ENCODE measurements around the gene BDKRB2.
A peak's percentile ranks its signal among the peaks of the same experiment; 100 is the strongest.

BDKRB2 gene

DNA sequence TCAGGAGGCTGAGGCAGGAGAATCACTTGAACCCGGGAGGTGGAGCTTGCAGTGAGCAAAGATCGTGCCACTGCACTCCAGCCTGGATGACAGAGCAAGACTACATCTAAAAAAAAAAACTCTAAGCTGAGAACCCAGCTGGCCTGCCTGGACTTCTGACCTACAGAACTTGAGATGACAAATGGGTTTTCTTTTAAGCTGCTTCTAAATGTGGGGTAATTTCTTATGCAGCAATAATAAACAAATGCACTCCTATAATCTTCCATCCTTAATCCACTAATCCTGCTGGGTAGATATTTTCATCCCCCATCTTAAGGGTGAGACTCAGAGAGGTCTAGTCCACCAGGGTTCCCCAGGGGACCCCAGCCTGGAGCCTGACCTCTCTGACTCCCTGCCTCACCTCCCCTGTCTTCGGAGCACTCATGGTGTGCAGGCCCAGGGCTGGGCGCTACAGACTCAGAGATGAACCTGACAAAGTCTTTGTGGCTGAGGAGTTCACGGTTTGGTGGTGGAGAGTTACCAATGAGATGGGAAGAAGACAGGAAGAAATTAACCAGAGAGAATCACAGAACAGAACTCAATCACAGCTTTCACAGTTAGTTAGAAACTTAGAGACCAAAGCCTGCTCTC is 39.7 kb upstream of the BDKRB2 start:
- Histone ChIP-seq H3K36me3 (ENCODE audit: control insufficient read depth in 5 of 5, insufficient read depth in 5 of 5, low read length in 5 of 5) (no peaks in the 10 kb centered on the region), H3K9ac (ENCODE audit: low read length in 5 of 5) (no peak overlapping the region), H3K27me3 (ENCODE audit: control insufficient read depth in 5 of 5, insufficient read depth in 4 of 5, low read length in 5 of 5) (peaks cover 0 to 3% (median 0%) of the 10 kb centered on the region in 5 donors), H3K27ac (ENCODE audit: low read depth, low read length) (no peak overlapping the region), H3K4me3 (ENCODE audit: low read depth in 1 of 5, low read length in 5 of 5) (no peak overlapping the region), H3K4me1 (ENCODE audit: control insufficient read depth in 5 of 5, insufficient read depth in 5 of 5, low read length in 5 of 5) (peaks cover 0 to 22% (median 3%) of the 10 kb centered on the region in 5 donors), H3K9me3 (ENCODE audit: control insufficient read depth in 5 of 5, low read length in 5 of 5) (no peaks in the 10 kb centered on the region)

- H3K27me3 ChIP-seq (ENCODE audit: control insufficient read depth in 5 of 5, insufficient read depth in 4 of 5, low read length in 5 of 5) = peaks cover 0 to 3% (median 0%) of the 10 kb centered on the region in 5 donors
- H3K9ac ChIP-seq (ENCODE audit: low read length in 5 of 5) = no peak overlapping the region
- H3K9me3 ChIP-seq (ENCODE audit: control insufficient read depth in 5 of 5, low read length in 5 of 5) = no peaks in the 10 kb centered on the region
- H3K4me1 ChIP-seq (ENCODE audit: control insufficient read depth in 5 of 5, insufficient read depth in 5 of 5, low read length in 5 of 5) = peaks cover 0 to 22% (median 3%) of the 10 kb centered on the region in 5 donors
- no peak overlapping the region for H3K27ac ChIP-seq (ENCODE audit: low read depth, low read length)
- no peak overlapping the region for H3K4me3 ChIP-seq (ENCODE audit: low read depth in 1 of 5, low read length in 5 of 5)
- no peaks in the 10 kb centered on the region for H3K36me3 ChIP-seq (ENCODE audit: control insufficient read depth in 5 of 5, insufficient read depth in 5 of 5, low read length in 5 of 5)
Observed at GRCh38 chr14:96165493-96166436, 38.9 kb upstream of the BDKRB2 start.

- Histone ChIP-seq H3K4me1 (ENCODE audit: control insufficient read depth in 5 of 5, insufficient read depth in 5 of 5, low read length in 5 of 5) (peaks cover 0 to 22% (median 3%) of the 10 kb centered on the region in 5 donors), H3K36me3 (ENCODE audit: control insufficient read depth in 5 of 5, insufficient read depth in 5 of 5, low read length in 5 of 5) (no peaks in the 10 kb centered on the region), H3K27ac (ENCODE audit: low read depth, low read length) (no peak overlapping the region)
Observed at GRCh38 chr14:96166461-96167223, 38.0 kb upstream of the BDKRB2 start.

DNA sequence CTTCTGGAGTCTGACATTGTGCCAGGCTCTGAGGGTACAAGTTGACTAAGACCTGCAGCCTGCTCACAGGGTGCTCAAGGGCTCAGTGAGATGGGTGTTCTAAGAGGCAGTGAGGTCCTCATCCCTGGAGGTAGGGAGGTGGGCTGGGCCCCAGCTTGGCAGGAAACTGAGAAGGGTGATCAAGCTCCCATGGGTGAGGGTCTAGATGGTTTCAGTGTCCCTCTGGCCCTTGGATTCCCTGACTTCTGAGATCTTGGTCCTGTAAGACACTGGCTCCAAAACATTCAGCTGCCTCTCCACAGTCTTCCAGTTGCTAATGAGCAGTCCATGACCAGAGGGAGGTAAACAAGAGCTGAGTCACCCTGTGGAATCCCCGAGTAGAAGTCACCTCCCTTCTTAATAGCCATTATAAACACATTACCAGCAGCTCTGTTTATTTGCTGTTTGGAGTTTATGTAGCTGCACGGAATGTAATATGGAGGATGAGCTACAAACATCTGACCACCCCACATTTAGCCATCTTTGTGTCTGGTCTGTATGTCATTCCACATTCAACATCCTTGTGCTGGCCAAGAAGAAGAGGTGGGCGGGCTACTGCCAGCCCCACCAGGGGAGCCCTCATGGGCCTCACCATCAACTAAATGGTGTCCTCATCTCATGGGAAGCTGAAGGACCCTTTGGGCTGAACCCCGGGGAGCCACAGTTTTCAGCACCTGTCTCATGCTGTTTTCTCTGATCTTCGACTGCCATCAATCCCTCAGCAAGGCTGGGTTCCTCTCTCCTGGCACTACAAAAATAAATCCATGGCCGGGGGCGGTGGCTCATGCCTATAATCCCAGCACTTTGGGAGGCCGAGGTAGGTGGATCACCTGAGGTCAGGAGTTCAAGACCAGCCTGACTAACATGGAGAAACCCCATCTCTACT is 37.2 kb upstream of the BDKRB2 start:
- Histone ChIP-seq H3K27ac (ENCODE audit: low read depth, low read length) (no peak overlapping the region), H3K9ac (ENCODE audit: low read length in 5 of 5) (no peak overlapping the region), H3K4me1 (ENCODE audit: control insufficient read depth in 5 of 5, insufficient read depth in 5 of 5, low read length in 5 of 5) (peaks cover 0 to 22% (median 3%) of the 10 kb centered on the region in 5 donors), H3K4me3 (ENCODE audit: low read depth in 1 of 5, low read length in 5 of 5) (no peak overlapping the region), H3K27me3 (ENCODE audit: control insufficient read depth in 5 of 5, insufficient read depth in 4 of 5, low read length in 5 of 5) (peaks cover 0 to 8% (median 3%) of the 10 kb centered on the region in 5 donors), H3K9me3 (ENCODE audit: control insufficient read depth in 5 of 5, low read length in 5 of 5) (no peaks in the 10 kb centered on the region), H3K36me3 (ENCODE audit: control insufficient read depth in 5 of 5, insufficient read depth in 5 of 5, low read length in 5 of 5) (no peaks in the 10 kb centered on the region)

More at GRCh38 chr14:96166461-96167223, 38.0 kb upstream of the BDKRB2 start:
- H3K9me3 ChIP-seq (ENCODE audit: control insufficient read depth in 5 of 5, low read length in 5 of 5) = no peaks in the 10 kb centered on the region
- no peak overlapping the region for H3K9ac ChIP-seq (ENCODE audit: low read length in 5 of 5)
- H3K4me3 ChIP-seq (ENCODE audit: low read depth in 1 of 5, low read length in 5 of 5) = no peak overlapping the region
- H3K27me3 ChIP-seq (ENCODE audit: control insufficient read depth in 5 of 5, insufficient read depth in 4 of 5, low read length in 5 of 5) = peaks cover 0 to 5% (median 3%) of the 10 kb centered on the region in 5 donors

- H3K4me3 ChIP-seq (ENCODE audit: low read depth in 1 of 5, low read length in 5 of 5) = no peak overlapping the region
- H3K36me3 ChIP-seq (ENCODE audit: control insufficient read depth in 5 of 5, insufficient read depth in 5 of 5, low read length in 5 of 5) = no peaks in the 10 kb centered on the region
- no peak overlapping the region for H3K27ac ChIP-seq (ENCODE audit: low read depth, low read length)
- peaks cover 0 to 22% (median 3%) of the 10 kb centered on the region in 5 donors for H3K4me1 ChIP-seq (ENCODE audit: control insufficient read depth in 5 of 5, insufficient read depth in 5 of 5, low read length in 5 of 5)
- no peak overlapping the region for H3K9ac ChIP-seq (ENCODE audit: low read length in 5 of 5)
- no peaks in the 10 kb centered on the region for H3K9me3 ChIP-seq (ENCODE audit: control insufficient read depth in 5 of 5, low read length in 5 of 5)
- peaks cover 0 to 12% (median 3%) of the 10 kb centered on the region in 5 donors for H3K27me3 ChIP-seq (ENCODE audit: control insufficient read depth in 5 of 5, insufficient read depth in 4 of 5, low read length in 5 of 5)
Observed at GRCh38 chr14:96168581-96168980, 36.1 kb upstream of the BDKRB2 start.

GRCh38 chr14:96170961-96171592 is 33.6 kb upstream of the BDKRB2 start:
- Histone ChIP-seq H3K27me3 (ENCODE audit: control insufficient read depth in 5 of 5, insufficient read depth in 4 of 5, low read length in 5 of 5) (peaks cover 0 to 19% (median 6%) of the 10 kb centered on the region in 5 donors), H3K9ac (ENCODE audit: low read length in 5 of 5) (no peak overlapping the region)

DNA sequence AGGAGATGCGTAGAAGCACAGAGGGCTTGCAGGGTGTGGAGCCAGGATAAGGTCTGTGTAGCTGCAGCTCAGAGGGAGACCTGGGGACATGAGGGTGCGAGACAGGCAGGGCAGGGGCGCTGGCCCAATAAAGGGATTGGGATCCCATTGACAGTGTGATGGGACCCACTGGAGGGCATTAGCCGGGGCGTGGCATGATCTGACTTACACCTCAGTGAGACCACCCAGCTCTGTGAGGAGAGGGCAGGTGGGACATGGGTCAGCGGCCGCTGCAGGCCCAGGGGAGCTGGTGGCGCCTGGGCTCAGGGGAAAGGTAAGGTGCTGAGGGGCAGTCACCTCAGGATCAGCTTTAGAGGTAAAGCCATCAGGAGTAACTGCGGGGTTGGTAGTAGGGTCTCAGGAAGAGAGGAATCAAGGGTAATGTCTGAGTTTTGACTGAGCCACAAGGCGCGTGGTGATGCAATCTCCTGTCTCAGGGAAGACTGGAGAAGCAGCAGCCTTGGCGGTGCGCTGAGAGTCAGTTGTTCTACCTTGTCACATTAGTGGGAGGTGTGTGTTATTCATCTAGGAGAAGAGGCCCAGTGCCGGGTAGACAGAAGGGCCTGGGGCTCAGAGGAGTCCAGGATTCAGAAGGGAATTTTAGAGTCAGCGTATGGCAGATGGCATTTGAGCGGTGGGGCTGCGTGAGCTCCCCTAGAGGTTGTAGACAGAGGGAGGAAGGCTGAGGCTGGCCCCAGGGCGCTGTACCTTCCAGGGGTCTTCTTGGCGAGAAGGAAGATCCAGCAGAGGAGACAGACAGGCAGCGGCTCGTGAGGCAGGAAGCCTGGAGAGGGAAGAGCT is 30.8 kb upstream of the BDKRB2 start:
- Histone ChIP-seq H3K27me3 (ENCODE audit: control insufficient read depth in 5 of 5, insufficient read depth in 4 of 5, low read length in 5 of 5) (peaks cover 0 to 19% (median 3%) of the 10 kb centered on the region in 5 donors), H3K4me3 (ENCODE audit: low read depth in 1 of 5, low read length in 5 of 5) (no peak overlapping the region), H3K9me3 (ENCODE audit: control insufficient read depth in 5 of 5, low read length in 5 of 5) (no peaks in the 10 kb centered on the region), H3K4me1 (ENCODE audit: control insufficient read depth in 5 of 5, insufficient read depth in 5 of 5, low read length in 5 of 5) (peaks cover 14 to 39% (median 27%) of the 10 kb centered on the region in 5 donors), H3K27ac (ENCODE audit: low read depth, low read length) (no peak overlapping the region), H3K36me3 (ENCODE audit: control insufficient read depth in 5 of 5, insufficient read depth in 5 of 5, low read length in 5 of 5) (no peaks in the 10 kb centered on the region), H3K9ac (ENCODE audit: low read length in 5 of 5) (no peak overlapping the region)

More at GRCh38 chr14:96170961-96171592, 33.6 kb upstream of the BDKRB2 start:
- no peak overlapping the region for H3K4me3 ChIP-seq (ENCODE audit: low read depth in 1 of 5, low read length in 5 of 5)
- H3K36me3 ChIP-seq (ENCODE audit: control insufficient read depth in 5 of 5, insufficient read depth in 5 of 5, low read length in 5 of 5) = no peaks in the 10 kb centered on the region
- peaks cover 0 to 26% (median 2%) of the 10 kb centered on the region in 5 donors for H3K4me1 ChIP-seq (ENCODE audit: control insufficient read depth in 5 of 5, insufficient read depth in 5 of 5, low read length in 5 of 5)
- no peaks in the 10 kb centered on the region for H3K9me3 ChIP-seq (ENCODE audit: control insufficient read depth in 5 of 5, low read length in 5 of 5)
- H3K27ac ChIP-seq (ENCODE audit: low read depth, low read length) = no peak overlapping the region

DNA sequence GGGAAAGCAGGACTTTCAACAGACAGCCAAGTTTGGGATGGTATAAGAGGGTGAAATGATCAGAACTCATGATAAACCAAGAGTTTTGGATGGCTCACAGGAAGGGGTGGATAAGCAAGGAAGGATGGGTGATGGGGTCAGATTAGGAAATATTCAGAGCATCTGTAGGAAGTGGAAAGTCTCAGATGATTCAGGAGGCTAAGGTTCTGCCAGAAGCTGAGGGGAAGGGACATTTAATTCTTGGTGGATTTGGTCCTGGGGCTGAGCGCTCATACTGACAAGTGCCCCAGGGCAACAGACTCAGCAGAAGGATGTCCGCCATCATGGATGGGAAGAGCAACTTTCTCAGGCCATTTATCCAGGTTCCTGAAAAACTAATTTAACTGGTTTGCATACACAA is 28.4 kb upstream of the BDKRB2 start:
- Histone ChIP-seq H3K27ac (ENCODE audit: low read depth, low read length) (no peak overlapping the region), H3K9me3 (ENCODE audit: control insufficient read depth in 5 of 5, low read length in 5 of 5) (peaks cover 0 to 3% (median 0%) of the 10 kb centered on the region in 5 donors), H3K4me1 (ENCODE audit: control insufficient read depth in 5 of 5, insufficient read depth in 5 of 5, low read length in 5 of 5) (peaks cover 14 to 45% (median 32%) of the 10 kb centered on the region in 5 donors), H3K9ac (ENCODE audit: low read length in 5 of 5) (no peak overlapping the region), H3K4me3 (ENCODE audit: low read depth in 1 of 5, low read length in 5 of 5) (peak overlapping the region in 2 of 5 donors; percentile 4 to 48), H3K36me3 (ENCODE audit: control insufficient read depth in 5 of 5, insufficient read depth in 5 of 5, low read length in 5 of 5) (no peaks in the 10 kb centered on the region), H3K27me3 (ENCODE audit: control insufficient read depth in 5 of 5, insufficient read depth in 4 of 5, low read length in 5 of 5) (peaks cover 0 to 17% (median 3%) of the 10 kb centered on the region in 5 donors)
